Mesendoderm (in vitro differentiated cells): Measurements from ENCODE around the gene PRKAR1B.
"Not testable (repeated sequence)": the region's sequence is repeated elsewhere in the genome, so short reads cannot be mapped to it uniquely, and the experiment has no call there.

Experiments used
- DNase-seq: peaks from one replicate; pipeline ENCODE4 v3.0.0; 2013
- H2AK5ac ChIP-seq: 2 replicates; pipeline ENCODE4 v1.6.1; 2013; ENCODE audit warnings: low read length, inconsistent platforms
- H2BK120ac ChIP-seq: 2 replicates; pipeline ENCODE4 v1.6.1; 2013; ENCODE audit warnings: low read depth, mild to moderate bottlenecking, low read length, moderate library complexity, mixed read lengths
- H2BK15ac ChIP-seq: replicated peaks from 2 replicates; pipeline ENCODE4 v1.6.1; 2013; ENCODE audit warnings: low read depth, mild to moderate bottlenecking, moderate library complexity
- H2BK5ac ChIP-seq: 2 replicates; pipeline ENCODE4 v1.6.1; 2013; ENCODE audit warnings: low read length, inconsistent platforms
- H3K18ac ChIP-seq: 2 replicates; pipeline ENCODE4 v1.6.1; 2013; ENCODE audit warnings: mild to moderate bottlenecking, low read length, mixed read lengths
- H3K23ac ChIP-seq: one replicate; pipeline ENCODE4 v1.6.1; 2013; ENCODE audit warnings: low read length
- H3K27ac ChIP-seq: 2 replicates; pipeline ENCODE4 v1.5.1; 2013; ENCODE audit warnings: low read depth, mild to moderate bottlenecking, inconsistent platforms, low read length, moderate library complexity
- H3K27me3 ChIP-seq: 2 replicates; pipeline ENCODE4 v1.6.1; 2013; ENCODE audit warnings: low read length, control low read depth, mild to moderate bottlenecking, inconsistent platforms; ENCODE audit not compliant: insufficient read depth, poor library complexity
- H3K36me3 ChIP-seq: 2 replicates; pipeline ENCODE4 v1.6.1; 2013; ENCODE audit warnings: low read length, inconsistent platforms; ENCODE audit not compliant: control insufficient read depth, insufficient read depth
- H3K4ac ChIP-seq: one replicate; pipeline ENCODE4 v1.6.1; 2013; ENCODE audit warnings: low read depth, mild to moderate bottlenecking, low read length, moderate library complexity
- H3K4me1 ChIP-seq: 2 replicates; pipeline ENCODE4 v1.6.1; 2013; ENCODE audit warnings: low read depth, low read length, inconsistent platforms; ENCODE audit not compliant: control insufficient read depth
- H3K4me2 ChIP-seq: 2 replicates; pipeline ENCODE4 v1.6.1; 2013; ENCODE audit warnings: low read length
- H3K4me3 ChIP-seq: 2 replicates; pipeline ENCODE4 v1.5.1; 2013; ENCODE audit warnings: mild to moderate bottlenecking, low read length
- H3K56ac ChIP-seq: one replicate; pipeline ENCODE4 v1.6.1; 2013; ENCODE audit warnings: low read length
- H3K79me1 ChIP-seq: 2 replicates; pipeline ENCODE4 v1.6.1; 2013; ENCODE audit warnings: low read length, inconsistent platforms
- H3K79me2 ChIP-seq: 2 replicates; pipeline ENCODE4 v1.6.1; 2013; ENCODE audit warnings: mild to moderate bottlenecking, low read length; ENCODE audit not compliant: control insufficient read depth, insufficient read depth
- H3K9ac ChIP-seq: 2 replicates; pipeline ENCODE4 v1.6.1; 2013; ENCODE audit warnings: low read length, inconsistent platforms
- H4K5ac ChIP-seq: one replicate; pipeline ENCODE4 v1.6.1; 2013; ENCODE audit warnings: low read length
- H4K8ac ChIP-seq: one replicate; pipeline ENCODE4 v1.6.1; 2013; ENCODE audit warnings: low read depth, mild to moderate bottlenecking, control low read depth, low read length, moderate library complexity
- WGBS: extraction: QIAGEN DNeasy Blood & Tissue Kit; methylation state at CpG from one replicate; pipeline ENCODE4 v1.1.7; 2013; ENCODE audit warnings: low lambda C conversion rate, missing lambda C conversion rate; ENCODE audit not compliant: insufficient coverage; ENCODE audit errors: extremely low coverage; 5-methylcytosine and 5-hydroxymethylcytosine counted together

Gene PRKAR1B

GRCh38 chr7:638256-639011 lies 88.6 kb downstream of the PRKAR1B start:
- H3K27ac ChIP-seq: no peak overlapping the region
- no peaks in the 10 kb centered on the region for H3K79me1 ChIP-seq
- H4K5ac ChIP-seq: no peak overlapping the region
- no peaks in the 10 kb centered on the region for H3K79me2 ChIP-seq
- no peak overlapping the region for H3K56ac ChIP-seq
- no peak overlapping the region for H2BK15ac ChIP-seq
- no peak overlapping the region for H3K23ac ChIP-seq
- no peak overlapping the region for H4K8ac ChIP-seq
- H3K4me1 ChIP-seq: no peaks in the 10 kb centered on the region
- no peaks in the 10 kb centered on the region for H3K36me3 ChIP-seq
- H3K9ac ChIP-seq: no peak overlapping the region
- WGBS: no CpG with 5 or more reads among the region's 25 CpGs
- no peak overlapping the region for H2BK120ac ChIP-seq
- no peak overlapping the region for H2AK5ac ChIP-seq
- H3K4ac ChIP-seq: no peak overlapping the region
- DNase-seq: no peak
- H3K4me3 ChIP-seq: no peak overlapping the region
- H3K4me2 ChIP-seq: no peak overlapping the region
- H3K27me3 ChIP-seq: no peaks in the 10 kb centered on the region
- H3K18ac ChIP-seq: no peak overlapping the region
- no peak overlapping the region for H2BK5ac ChIP-seq

GRCh38 chr7:637826-638225 lies 89.3 kb downstream of the PRKAR1B start:
- no peak overlapping the region for H3K9ac ChIP-seq
- DNase-seq: no peak
- H2AK5ac ChIP-seq: no peak overlapping the region
- no peak overlapping the region for H3K56ac ChIP-seq
- H3K79me2 ChIP-seq: no peaks in the 10 kb centered on the region
- no peaks in the 10 kb centered on the region for H3K4me1 ChIP-seq
- no peaks in the 10 kb centered on the region for H3K79me1 ChIP-seq
- H2BK120ac ChIP-seq: no peak overlapping the region
- no peak overlapping the region for H3K18ac ChIP-seq
- no peak overlapping the region for H4K5ac ChIP-seq
- H4K8ac ChIP-seq: no peak overlapping the region
- no peak overlapping the region for H2BK5ac ChIP-seq
- H3K4me2 ChIP-seq: no peak overlapping the region
- no peak overlapping the region for H3K23ac ChIP-seq
- WGBS: no CpG with 5 or more reads among the region's 12 CpGs
- no peak overlapping the region for H3K27ac ChIP-seq
- H3K27me3 ChIP-seq: no peaks in the 10 kb centered on the region
- no peaks in the 10 kb centered on the region for H3K36me3 ChIP-seq
- no peak overlapping the region for H3K4me3 ChIP-seq
- no peak overlapping the region for H2BK15ac ChIP-seq
- H3K4ac ChIP-seq: no peak overlapping the region

- no peak overlapping the region for H3K4me3 ChIP-seq
- no CpG with 5 or more reads among the region's 17 CpGs for WGBS
Observed at GRCh38 chr7:636396-636795, 90.7 kb downstream of the PRKAR1B start.

GRCh38 chr7:635687-636382 lies 91.2 kb downstream of the PRKAR1B start:
- H3K9ac ChIP-seq, H4K5ac ChIP-seq, H3K23ac ChIP-seq, H3K4me3 ChIP-seq, H3K27ac ChIP-seq, H3K79me1 ChIP-seq, H3K4me2 ChIP-seq, H2BK5ac ChIP-seq, H3K4me1 ChIP-seq, H3K4ac ChIP-seq, H2BK15ac ChIP-seq, H3K27me3 ChIP-seq, H3K79me2 ChIP-seq, H3K56ac ChIP-seq, H3K36me3 ChIP-seq, H3K18ac ChIP-seq, H2AK5ac ChIP-seq, H4K8ac ChIP-seq, DNase-seq, H2BK120ac ChIP-seq: not testable (repeated sequence)
- WGBS: no CpG with 5 or more reads among the region's 81 CpGs

More at GRCh38 chr7:636396-636795, 90.7 kb downstream of the PRKAR1B start:
- Histone ChIP-seq H3K9ac (no peak overlapping the region), H3K23ac (no peak overlapping the region), H2BK15ac (no peak overlapping the region), H2BK120ac (no peak overlapping the region), H4K5ac (no peak overlapping the region), H3K4me2 (no peak overlapping the region), H3K56ac (no peak overlapping the region), H3K27me3 (no peaks in the 10 kb centered on the region), H3K36me3 (no peaks in the 10 kb centered on the region), H3K79me2 (no peaks in the 10 kb centered on the region), H3K79me1 (no peaks in the 10 kb centered on the region), H4K8ac (no peak overlapping the region), H3K27ac (no peak overlapping the region), H2AK5ac (no peak overlapping the region), H2BK5ac (no peak overlapping the region), H3K4me1 (no peaks in the 10 kb centered on the region), H3K4ac (no peak overlapping the region), H3K18ac (no peak overlapping the region)
- peak; percentile 31 for DNase-seq

GRCh38 chr7:635227-635626 lies 91.9 kb downstream of the PRKAR1B start:
- Histone ChIP-seq H3K23ac (no peak overlapping the region), H3K4me3 (no peak overlapping the region), H3K36me3 (no peaks in the 10 kb centered on the region), H3K18ac (no peak overlapping the region), H3K4me2 (no peak overlapping the region), H3K27ac (no peak overlapping the region), H3K79me1 (no peaks in the 10 kb centered on the region), H3K4ac (no peak overlapping the region), H2BK120ac (no peak overlapping the region), H3K56ac (no peak overlapping the region), H3K79me2 (no peaks in the 10 kb centered on the region), H3K4me1 (no peaks in the 10 kb centered on the region), H4K8ac (no peak overlapping the region), H4K5ac (no peak overlapping the region), H2AK5ac (no peak overlapping the region), H2BK5ac (no peak overlapping the region), H2BK15ac (no peak overlapping the region), H3K27me3 (no peaks in the 10 kb centered on the region), H3K9ac (no peak overlapping the region)
- DNase-seq: no peak
- WGBS: no CpG with 5 or more reads among the region's 12 CpGs
